Colonic mucosa (tissue), 4 donors: ENCODE results near the gene NBEA. TPM values are rescaled to one million over a fixed set of nuclear protein-coding genes. Genes with fewer than 3 reads are reported as not detected.

ENCODE experiments used
- DNase-seq: peaks from one replicate; pipeline ENCODE4 v3.0.0-alpha.2; 2020
- H3K27ac ChIP-seq: fragments of 200-600 bp; one replicate; pipeline ENCODE4 v1.8.0; 2021
- H3K27me3 ChIP-seq: fragments of 200-600 bp; one replicate; pipeline ENCODE4 v1.8.0; 2021
- H3K36me3 ChIP-seq: fragments of 200-600 bp; one replicate; pipeline ENCODE4 v1.8.0; 2021
- H3K4me1 ChIP-seq: fragments of 200-600 bp; one replicate; pipeline ENCODE4 v1.8.0; 2021; ENCODE audit warnings: mild to moderate bottlenecking
- H3K4me3 ChIP-seq: fragments of 200-600 bp; one replicate; pipeline ENCODE4 v1.8.0; 2021
- H3K9ac ChIP-seq, 2 donors: one replicate each; pipeline ENCODE4 v1.7.0; 2013; ENCODE audit warnings: control low read depth in 2 of 2, low read depth in 2 of 2, low read length in 2 of 2
- H3K9me3 ChIP-seq: fragments of 200-600 bp; one replicate; pipeline ENCODE4 v1.8.0; 2021
- intact Hi-C: fragments of 100-400 bp; cut with DNase I; formaldehyde crosslinking; loops from one replicate; pipeline ENCODE4 v1.14.1; 2022
- total RNA-seq, 2 donors: library from RNA; stranded (reverse); fragmentation: NEBNext Ultra II Directional in 1 of 2; extraction: Animal tissue kit (Norgen Biotek cat#: 25700) in 1 of 2; gene quantifications; one replicate each; pipeline ENCODE4 v1.2.1, GENCODE V29; 2021
- TF ChIP-seq, protein P1 (sequence below): fragments of 200-600 bp; IDR thresholded peaks from one replicate; pipeline ENCODE4 v1.8.0; 2022; ENCODE audit warnings: antibody characterized with exemption, mild to moderate bottlenecking
- donor health status: healthy.
- donor health status: DM: no; HTN: no; CAD: no.
- donor health status: DM: no; HTN: no; CAD: no.

Gene NBEA
- total RNA-seq, 2 donors from 2014 or later = 1.9 to 5.5 TPM

GRCh38 chr13:35016362-35017112, 74.5 kb downstream of the NBEA start:
- Histone ChIP-seq H3K36me3 (no peaks in the 10 kb centered on the region), H3K27ac (no peak overlapping the region), H3K9ac (no peak overlapping the region), H3K27me3 (no peaks in the 10 kb centered on the region), H3K4me3 (no peak overlapping the region), H3K9me3 (no peaks in the 10 kb centered on the region), H3K4me1 (no peaks in the 10 kb centered on the region)
- DNase-seq = no peak
- TF ChIP-seq, protein P1, sequence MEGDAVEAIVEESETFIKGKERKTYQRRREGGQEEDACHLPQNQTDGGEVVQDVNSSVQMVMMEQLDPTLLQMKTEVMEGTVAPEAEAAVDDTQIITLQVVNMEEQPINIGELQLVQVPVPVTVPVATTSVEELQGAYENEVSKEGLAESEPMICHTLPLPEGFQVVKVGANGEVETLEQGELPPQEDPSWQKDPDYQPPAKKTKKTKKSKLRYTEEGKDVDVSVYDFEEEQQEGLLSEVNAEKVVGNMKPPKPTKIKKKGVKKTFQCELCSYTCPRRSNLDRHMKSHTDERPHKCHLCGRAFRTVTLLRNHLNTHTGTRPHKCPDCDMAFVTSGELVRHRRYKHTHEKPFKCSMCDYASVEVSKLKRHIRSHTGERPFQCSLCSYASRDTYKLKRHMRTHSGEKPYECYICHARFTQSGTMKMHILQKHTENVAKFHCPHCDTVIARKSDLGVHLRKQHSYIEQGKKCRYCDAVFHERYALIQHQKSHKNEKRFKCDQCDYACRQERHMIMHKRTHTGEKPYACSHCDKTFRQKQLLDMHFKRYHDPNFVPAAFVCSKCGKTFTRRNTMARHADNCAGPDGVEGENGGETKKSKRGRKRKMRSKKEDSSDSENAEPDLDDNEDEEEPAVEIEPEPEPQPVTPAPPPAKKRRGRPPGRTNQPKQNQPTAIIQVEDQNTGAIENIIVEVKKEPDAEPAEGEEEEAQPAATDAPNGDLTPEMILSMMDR = no peak
- intact Hi-C loops = no loop called here

- no peak overlapping the region for H3K4me3 ChIP-seq
- no peak for DNase-seq
- intact Hi-C loops = no loop called here
- H3K4me1 ChIP-seq = no peaks in the 10 kb centered on the region
- no peak overlapping the region for H3K27ac ChIP-seq
- no peaks in the 10 kb centered on the region for H3K9me3 ChIP-seq
- H3K9ac ChIP-seq = no peak overlapping the region
- TF ChIP-seq, protein P1 = no peak
- H3K36me3 ChIP-seq = no peaks in the 10 kb centered on the region
- H3K27me3 ChIP-seq = no peaks in the 10 kb centered on the region
Measured at GRCh38 chr13:35025314-35025713, 83.2 kb downstream of the NBEA start.

DNA sequence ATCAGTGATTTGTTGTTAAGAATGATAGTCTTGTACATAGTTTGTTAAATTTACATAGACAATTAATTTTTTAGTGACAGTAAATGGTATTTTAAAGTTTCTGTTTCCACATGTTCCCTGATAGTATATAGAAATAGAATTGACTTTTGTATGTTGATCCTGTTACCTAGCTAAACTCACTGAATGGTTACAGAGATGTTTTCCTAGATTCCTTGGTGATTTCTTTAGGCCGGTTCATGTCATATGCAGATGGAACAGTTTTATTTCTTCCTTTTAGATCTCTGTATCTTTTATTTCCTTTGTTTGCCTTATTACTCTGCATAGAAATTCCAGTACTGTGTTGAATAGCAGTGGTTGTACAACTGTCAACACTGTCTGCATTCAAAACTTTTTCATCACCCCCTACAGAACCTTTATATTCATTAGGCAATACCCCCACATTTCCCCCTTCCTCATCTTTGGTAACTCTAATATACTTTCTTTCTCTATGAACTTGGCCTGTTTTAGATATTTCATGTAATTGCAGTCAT, 86.3 kb downstream of the NBEA start:
- DNase-seq = no peak
- TF ChIP-seq, protein P1 = no peak
- Histone ChIP-seq H3K9ac (no peak overlapping the region), H3K9me3 (no peaks in the 10 kb centered on the region), H3K27me3 (no peaks in the 10 kb centered on the region), H3K4me1 (no peaks in the 10 kb centered on the region), H3K27ac (no peak overlapping the region), H3K4me3 (no peak overlapping the region), H3K36me3 (no peaks in the 10 kb centered on the region)
- intact Hi-C loops = no loop called here

DNA sequence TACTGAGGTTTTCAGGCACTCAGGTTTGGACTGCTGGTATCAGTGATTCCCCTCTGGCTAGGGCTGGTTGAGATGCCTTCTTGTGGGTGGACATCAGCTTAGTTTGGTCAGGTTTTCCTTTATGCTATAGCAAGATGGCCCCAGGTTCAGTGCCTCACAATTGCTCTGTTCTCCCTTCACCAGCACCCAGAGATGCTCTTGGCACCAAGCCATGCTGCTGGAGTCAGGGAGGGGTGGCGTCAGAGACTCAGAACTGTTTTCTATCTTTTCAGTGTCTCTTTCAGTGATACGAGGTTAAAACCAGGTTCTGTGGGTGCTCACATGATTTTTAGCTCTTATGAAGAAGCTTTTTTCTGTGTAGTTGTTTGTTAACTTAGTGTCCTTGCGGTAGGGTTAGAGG, 96.9 kb downstream of the NBEA start:
- no peaks in the 10 kb centered on the region for H3K4me1 ChIP-seq
- no peaks in the 10 kb centered on the region for H3K36me3 ChIP-seq
- no peaks in the 10 kb centered on the region for H3K9me3 ChIP-seq
- H3K27ac ChIP-seq = no peak overlapping the region
- intact Hi-C loops = no loop called here
- TF ChIP-seq, protein P1 = no peak
- H3K27me3 ChIP-seq = no peaks in the 10 kb centered on the region
- no peak overlapping the region for H3K9ac ChIP-seq
- no peak overlapping the region for H3K4me3 ChIP-seq
- DNase-seq = no peak

DNA sequence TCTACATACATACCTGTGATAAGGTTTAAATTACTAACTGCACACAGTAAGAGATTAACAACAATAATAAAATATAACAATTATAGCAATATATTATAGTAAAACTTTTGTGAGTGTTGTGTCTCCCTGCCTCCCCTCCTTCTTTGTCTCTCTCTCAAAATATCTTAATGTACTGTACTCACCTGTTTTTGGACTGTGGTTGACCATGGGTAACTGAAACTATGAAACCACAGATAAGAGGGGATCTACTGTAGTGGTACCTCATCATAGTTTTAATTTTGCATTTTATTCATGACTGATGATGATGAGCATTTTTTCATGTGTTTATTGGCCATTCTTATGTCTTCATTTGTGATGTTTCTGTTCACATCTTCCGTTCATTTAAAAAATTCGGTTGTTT, 104.5 kb downstream of the NBEA start:
- TF ChIP-seq, protein P1 = no peak

More for the DNA sequence above, 104.5 kb downstream of the NBEA start:
- Histone ChIP-seq H3K27ac (no peak overlapping the region), H3K4me1 (no peaks in the 10 kb centered on the region), H3K9me3 (no peaks in the 10 kb centered on the region), H3K9ac (no peak overlapping the region), H3K36me3 (no peaks in the 10 kb centered on the region), H3K27me3 (no peaks in the 10 kb centered on the region), H3K4me3 (no peak overlapping the region)
- no peak for DNase-seq
- intact Hi-C loops = no loop called here
